Suppressor macrophage treated with lipopolysaccharide for 1 hour (primary cell): ENCODE measurements around the gene BPGM.

ENCODE experiments used
- DNase-seq, 3 donors: peaks; one replicate each; pipeline ENCODE4 v3.0.0-alpha.2; 2020 to 2022

Gene BPGM

GRCh38 chr7:134723892-134724291 is 77.2 kb downstream of the BPGM start:
- DNase-seq, result no peak

GRCh38 chr7:134724606-134725005 is 78.0 kb downstream of the BPGM start:
- peak; percentile 47 to 54 (median 50) for DNase-seq

- DNase-seq, result no peak
Observed at GRCh38 chr7:134726581-134726980, 79.9 kb downstream of the BPGM start.

- DNase-seq, result no peak
Observed at GRCh38 chr7:134727711-134728110, 81.1 kb downstream of the BPGM start.
